Progenitor cell of endocrine pancreas (in vitro differentiated cells): ENCODE measurements around the gene MVB12B. TPM values are rescaled to one million over a fixed set of nuclear protein-coding genes. Genes with fewer than 3 reads are reported as not detected.

Experiments used
- DNase-seq: peaks from one replicate; pipeline ENCODE4 v3.0.0; 2021; ENCODE audit warnings: low spot score; ENCODE audit not compliant: unreplicated experiment
- H3K27ac Mint-ChIP-seq: 2 replicates; pipeline ENCODE4 v1.8.0; 2021; ENCODE audit warnings: mild to moderate bottlenecking, moderate library complexity, mixed read lengths
- H3K27me3 Mint-ChIP-seq: 2 replicates; pipeline ENCODE4 v1.8.0; 2021; ENCODE audit warnings: mixed read lengths
- H3K36me3 Mint-ChIP-seq: 2 replicates; pipeline ENCODE4 v1.8.0; 2022; ENCODE audit warnings: mixed read lengths; ENCODE audit not compliant: insufficient read depth
- H3K4me1 Mint-ChIP-seq: 2 replicates; pipeline ENCODE4 v1.8.0; 2021; ENCODE audit warnings: low read depth, mixed read lengths
- H3K4me3 Mint-ChIP-seq: 2 replicates; pipeline ENCODE4 v1.8.0; 2021; ENCODE audit warnings: low read depth, mild to moderate bottlenecking, moderate library complexity, mixed read lengths
- H3K9me3 Mint-ChIP-seq: 2 replicates; pipeline ENCODE4 v1.8.0; 2021; ENCODE audit warnings: low read depth, mixed read lengths
- CTCF ChIP-seq: fragments of 200-600 bp; sonication (generic); IDR thresholded peaks from one replicate; pipeline ENCODE4 v1.5.0; 2021; ENCODE audit warnings: antibody characterized with exemption, mild to moderate bottlenecking; ENCODE audit not compliant: unreplicated experiment
- total RNA-seq: library from RNA; stranded (reverse); gene quantifications from 2 replicates; pipeline ENCODE4 v1.2.1, GENCODE V29; 2021

MVB12B gene
- total RNA-seq, 1 donor from 2014 or later: 34.6 TPM

- no peak for DNase-seq
- Mint-ChIP-seq H3K27ac (no peak overlapping the region), H3K9me3 (no peaks in the 10 kb centered on the region), H3K4me3 (no peak overlapping the region), H3K4me1 (peaks cover 2% of the 10 kb centered on the region), H3K27me3 (peaks cover 74% of the 10 kb centered on the region), H3K36me3 (no peaks in the 10 kb centered on the region)
- no peak for TF ChIP-seq CTCF
These were observed 188.6 kb downstream of the MVB12B start for GRCh38 chr9:126515001-126515872.

GRCh38 chr9:126515873-126516505, 189.4 kb downstream of the MVB12B start:
- TF ChIP-seq CTCF: no peak
- Mint-ChIP-seq H3K4me3 (no peak overlapping the region), H3K27ac (no peak overlapping the region), H3K27me3 (peaks cover 81% of the 10 kb centered on the region), H3K9me3 (no peaks in the 10 kb centered on the region), H3K4me1 (peaks cover 2% of the 10 kb centered on the region), H3K36me3 (no peaks in the 10 kb centered on the region)
- no peak for DNase-seq

GRCh38 chr9:126516561-126516935, 189.9 kb downstream of the MVB12B start:
- H3K36me3 Mint-ChIP-seq: no peaks in the 10 kb centered on the region
- H3K27me3 Mint-ChIP-seq: peaks cover 83% of the 10 kb centered on the region
- peaks cover 2% of the 10 kb centered on the region for H3K4me1 Mint-ChIP-seq
- DNase-seq: no peak
- no peak overlapping the region for H3K27ac Mint-ChIP-seq
- no peaks in the 10 kb centered on the region for H3K9me3 Mint-ChIP-seq
- no peak overlapping the region for H3K4me3 Mint-ChIP-seq
- TF ChIP-seq CTCF: no peak

- Mint-ChIP-seq H3K36me3 (no peaks in the 10 kb centered on the region), H3K9me3 (no peaks in the 10 kb centered on the region), H3K4me3 (no peak overlapping the region), H3K27me3 (peaks cover 85% of the 10 kb centered on the region), H3K4me1 (peaks cover 2% of the 10 kb centered on the region), H3K27ac (no peak overlapping the region)
- TF ChIP-seq CTCF: no peak
- DNase-seq: no peak
These were observed 190.6 kb downstream of the MVB12B start for GRCh38 chr9:126516936-126517832.

- no peak overlapping the region for H3K27ac Mint-ChIP-seq
- H3K9me3 Mint-ChIP-seq: no peaks in the 10 kb centered on the region
- no peak for TF ChIP-seq CTCF
- no peak for DNase-seq
- H3K27me3 Mint-ChIP-seq: peaks cover 88% of the 10 kb centered on the region
- no peak overlapping the region for H3K4me3 Mint-ChIP-seq
- peaks cover 2% of the 10 kb centered on the region for H3K4me1 Mint-ChIP-seq
- no peaks in the 10 kb centered on the region for H3K36me3 Mint-ChIP-seq
These were observed 191.3 kb downstream of the MVB12B start for GRCh38 chr9:126517833-126518356.
